MM.1S (cell line): ENCODE results near the gene TBC1D9B.

Source experiments
- DNase-seq: peaks from one replicate; pipeline ENCODE4 v3.0.0-alpha.2; 2015
- H2AFZ ChIP-seq: fragments of 300-600 bp; sonication (generic); 2 replicates; pipeline ENCODE4 v1.6.0; 2016; ENCODE audit warnings: antibody characterized with exemption, low read length
- H3F3A ChIP-seq: fragments of 300-600 bp; sonication (generic); 2 replicates; pipeline ENCODE4 v1.6.1; 2016; ENCODE audit warnings: mild to moderate bottlenecking, antibody characterized with exemption, low read length, moderate library complexity, mixed read lengths; ENCODE audit not compliant: insufficient read depth
- H3K27ac ChIP-seq: fragments of 300-600 bp; sonication (generic); 2 replicates; pipeline ENCODE4 v1.5.1; 2016; ENCODE audit warnings: mild to moderate bottlenecking, low read length
- H3K27me3 ChIP-seq: fragments of 300-600 bp; sonication (generic); replicated peaks from 2 replicates; pipeline ENCODE4 v1.6.0; 2016; ENCODE audit warnings: low read length; ENCODE audit not compliant: insufficient read depth
- H3K36me3 ChIP-seq: fragments of 300-600 bp; sonication (generic); replicated peaks from 2 replicates; pipeline ENCODE4 v1.6.1; 2016; ENCODE audit warnings: mild to moderate bottlenecking, low read length, mixed read lengths; ENCODE audit not compliant: insufficient read depth
- H3K4me1 ChIP-seq: fragments of 300-600 bp; sonication (generic); 2 replicates; pipeline ENCODE4 v1.6.1; 2016; ENCODE audit warnings: low read length, mixed read lengths
- H3K4me2 ChIP-seq: fragments of 300-600 bp; sonication (generic); 2 replicates; pipeline ENCODE4 v1.6.0; 2016; ENCODE audit warnings: low read depth, low read length
- H3K4me3 ChIP-seq: fragments of 300-600 bp; sonication (generic); 2 replicates; pipeline ENCODE4 v1.5.1; 2016; ENCODE audit warnings: low read length, mixed read lengths
- H3K79me2 ChIP-seq: fragments of 300-600 bp; sonication (generic); 2 replicates; pipeline ENCODE4 v1.6.1; 2016; ENCODE audit warnings: mixed run types, low read length, mixed read lengths
- H3K9ac ChIP-seq: fragments of 300-600 bp; sonication (generic); 2 replicates; pipeline ENCODE4 v1.6.1; 2016; ENCODE audit warnings: low read length, mixed read lengths
- H3K9me2 ChIP-seq: fragments of 300-600 bp; sonication (generic); replicated peaks from 2 replicates; pipeline ENCODE4 v1.6.1; 2016; ENCODE audit warnings: mild to moderate bottlenecking, low read length, mixed read lengths; ENCODE audit not compliant: insufficient read depth
- H3K9me3 ChIP-seq: fragments of 300-600 bp; sonication (generic); replicated peaks from 2 replicates; pipeline ENCODE4 v1.6.1; 2016; ENCODE audit warnings: mild to moderate bottlenecking, low read length, mixed read lengths; ENCODE audit not compliant: insufficient read depth
- H4K20me1 ChIP-seq: fragments of 300-600 bp; sonication (generic); 2 replicates; pipeline ENCODE4 v1.6.1; 2016; ENCODE audit warnings: mild to moderate bottlenecking, low read length, moderate library complexity, mixed read lengths; ENCODE audit not compliant: insufficient read depth
- CTCF ChIP-seq: fragments of 300-600 bp; sonication (generic); IDR thresholded peaks from 2 replicates; pipeline ENCODE4 v1.5.1; 2016; ENCODE audit warnings: antibody characterized with exemption, low read length, mixed read lengths
- EZH2 ChIP-seq: fragments of 300-600 bp; sonication (generic); optimal IDR thresholded peaks from 2 replicates; pipeline ENCODE3; 2017; ENCODE audit warnings: low read depth, mild to moderate bottlenecking, antibody characterized with exemption, low read length, mixed read lengths
- EZH2phosphoT487 ChIP-seq: fragments of 300-600 bp; sonication (generic); IDR thresholded peaks from 2 replicates; pipeline ENCODE4 v1.6.1; 2018; ENCODE audit warnings: antibody characterized with exemption, low read length

The TBC1D9B gene

DNA sequence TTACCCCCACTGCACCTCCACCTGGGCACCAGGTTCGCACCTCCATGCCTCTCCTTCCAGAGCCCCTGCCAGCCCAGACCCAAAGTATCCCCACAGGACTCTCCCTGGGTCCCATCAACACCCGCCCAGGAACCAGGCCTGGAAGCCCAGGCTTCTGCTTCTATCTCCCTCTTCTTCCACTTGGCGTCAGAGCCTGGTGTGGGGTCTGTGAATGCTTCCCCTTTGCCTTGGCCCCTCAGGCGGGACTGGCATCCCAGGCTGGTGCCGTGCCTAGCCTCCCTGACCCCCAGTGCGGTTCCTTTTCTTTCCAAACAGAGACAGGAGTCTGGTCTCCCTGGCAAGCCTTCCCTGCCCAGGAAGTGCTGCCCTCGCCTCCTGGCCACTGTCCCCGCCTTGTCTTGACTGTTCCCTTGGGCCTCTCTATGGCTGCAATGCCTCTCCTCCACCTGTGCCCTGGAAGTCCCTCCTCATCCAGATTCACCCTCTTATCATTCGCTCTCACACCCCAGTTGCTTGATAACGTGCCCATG is 7.8 kb upstream of the TBC1D9B start:
- no peak overlapping the region for H2AFZ ChIP-seq
- TF ChIP-seq CTCF (no peak), EZH2 (no peak), EZH2phosphoT487 (no peak)
- H3K4me2 ChIP-seq, result no peak overlapping the region

DNA sequence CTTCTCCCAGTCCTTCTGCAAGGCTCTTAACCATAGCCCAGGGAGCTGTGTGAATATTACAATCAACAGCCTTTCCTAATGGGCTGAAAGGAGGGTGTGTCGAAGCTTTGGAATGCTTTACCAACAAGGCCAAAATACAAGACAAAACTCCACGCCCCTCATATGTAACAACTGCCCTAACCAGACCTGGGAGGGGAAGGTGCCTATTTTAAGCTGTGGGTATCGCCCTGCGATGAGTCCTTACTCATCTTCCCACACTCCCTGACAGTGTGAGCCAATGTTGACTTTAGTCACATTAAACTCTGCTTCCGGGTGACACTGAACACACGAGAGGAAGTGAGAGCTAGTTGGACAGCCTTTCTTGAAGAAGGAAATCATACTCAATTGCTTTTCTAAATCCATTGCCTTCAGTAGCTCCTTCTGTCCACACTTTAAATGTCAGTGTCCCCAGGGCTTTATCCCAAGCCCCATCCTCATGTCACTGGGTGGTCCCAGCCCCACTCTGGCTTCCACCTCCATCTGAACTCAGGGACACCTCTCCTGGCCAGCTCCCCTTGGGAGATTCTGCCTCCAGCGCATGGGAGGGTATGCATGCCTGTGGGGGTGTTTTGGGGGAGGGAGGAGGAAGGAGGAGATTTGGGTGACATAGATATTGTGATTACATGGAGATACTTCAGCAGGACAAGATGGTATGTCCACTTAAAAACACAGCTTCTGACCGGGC is 6.5 kb upstream of the TBC1D9B start:
- Histone ChIP-seq H3K79me2 (no peaks in the 10 kb centered on the region), H2AFZ (peak overlapping the region; percentile 17; the same call in 1 of the 2 replicates), H3K9me3 (no peaks in the 10 kb centered on the region), H3K9ac (no peak overlapping the region), H3K4me3 (no peak overlapping the region), H3F3A (no peaks in the 10 kb centered on the region), H3K27me3 (no peaks in the 10 kb centered on the region), H3K4me2 (no peak overlapping the region), H4K20me1 (no peaks in the 10 kb centered on the region), H3K36me3 (no peaks in the 10 kb centered on the region), H3K9me2 (no peaks in the 10 kb centered on the region), H3K27ac (no peak overlapping the region), H3K4me1 (no peaks in the 10 kb centered on the region)
- no peak for TF ChIP-seq EZH2
- no peak for TF ChIP-seq EZH2phosphoT487
- TF ChIP-seq CTCF, result no peak
- no peak for DNase-seq

More for the DNA sequence above, 7.8 kb upstream of the TBC1D9B start:
- Histone ChIP-seq H3K9me2 (no peaks in the 10 kb centered on the region), H3F3A (no peaks in the 10 kb centered on the region), H3K4me3 (no peak overlapping the region), H4K20me1 (no peaks in the 10 kb centered on the region), H3K79me2 (no peaks in the 10 kb centered on the region), H3K36me3 (no peaks in the 10 kb centered on the region), H3K27ac (no peak overlapping the region), H3K4me1 (no peaks in the 10 kb centered on the region), H3K27me3 (no peaks in the 10 kb centered on the region), H3K9ac (no peak overlapping the region), H3K9me3 (no peaks in the 10 kb centered on the region)
- no peak for DNase-seq

- H3K79me2 ChIP-seq, result no peaks in the 10 kb centered on the region
- no peak overlapping the region for H3K9ac ChIP-seq
- 0 out of 2 replicates have a peak overlapping the region, but pooled peaks have one; percentile 17 for H2AFZ ChIP-seq
- no peaks in the 10 kb centered on the region for H3K27me3 ChIP-seq
- TF ChIP-seq CTCF (no peak), EZH2 (no peak), EZH2phosphoT487 (no peak)
- DNase-seq, result no peak
- no peaks in the 10 kb centered on the region for H3K9me2 ChIP-seq
- H3K4me1 ChIP-seq, result no peaks in the 10 kb centered on the region
- H3K9me3 ChIP-seq, result no peaks in the 10 kb centered on the region
- H3F3A ChIP-seq, result no peaks in the 10 kb centered on the region
- H3K27ac ChIP-seq, result no peak overlapping the region
- H3K4me2 ChIP-seq, result no peak overlapping the region
- H3K4me3 ChIP-seq, result no peak overlapping the region
- H4K20me1 ChIP-seq, result no peaks in the 10 kb centered on the region
- no peaks in the 10 kb centered on the region for H3K36me3 ChIP-seq
Measured at GRCh38 chr5:179913461-179913860, 5.8 kb upstream of the TBC1D9B start.
